GM18517 (cell line): ENCODE data around the gene MRTO4.

ENCODE experiments used
- ATAC-seq: cut with Tn5 transposase; IDR thresholded peaks from one replicate; pipeline ENCODE4 v1.9.1; 2021; ENCODE audit warnings: mild to moderate bottlenecking, moderate library complexity; ENCODE audit not compliant: unreplicated experiment

Gene MRTO4

GRCh38 chr1:19308509-19308907 lies 56.9 kb downstream of the MRTO4 start:
- ATAC-seq = no peak

GRCh38 chr1:19309123-19309813 lies 57.7 kb downstream of the MRTO4 start:
- no peak for ATAC-seq
